Peyer's patch (tissue), 4 donors: Measurements from ENCODE around the gene SPACA9. TPM values are rescaled to one million over a fixed set of nuclear protein-coding genes. Genes with fewer than 3 reads are reported as not detected.

Experiments used
- DNase-seq, 3 donors: peaks; one replicate each; pipeline ENCODE4 v3.0.0-alpha.2; 2017 to 2019
- H3K27ac ChIP-seq, 4 donors: fragments of 200-600 bp; sonication (generic); one replicate each; pipeline ENCODE4 v1.5.1; 2016 to 2019
- H3K27me3 ChIP-seq, 2 donors: fragments of 200-600 bp; sonication (generic); one replicate each; pipeline ENCODE4 v1.5.1; 2019
- H3K36me3 ChIP-seq, 3 donors: fragments of 200-600 bp; sonication (generic); one replicate each; pipeline ENCODE4 v1.5.1; 2016 to 2019
- H3K4me1 ChIP-seq, 4 donors: fragments of 200-600 bp; sonication (generic); one replicate each; pipeline ENCODE4 v1.5.1; 2016 to 2019
- H3K4me3 ChIP-seq, 4 donors: fragments of 200-600 bp; sonication (generic); 1 replicate in 3 of 4; 2 replicates in 1 of 4; pipeline ENCODE4 v1.5.1; 2016 to 2019; ENCODE audit warnings: mild to moderate bottlenecking in 1 of 4
- H3K9me3 ChIP-seq, 4 donors: fragments of 200-600 bp; sonication (generic); one replicate each; pipeline ENCODE4 v1.5.1; 2016 to 2019; ENCODE audit warnings: mild to moderate bottlenecking in 1 of 4
- CTCF ChIP-seq, 6 experiments: fragments of 450-650 bp in 4 of 6; fragments of 200-600 bp in 2 of 6; sonication (generic) in 1 of 6; IDR thresholded peaks; one replicate each; pipeline ENCODE4 v1.5.1; 2017 to 2019; ENCODE audit warnings: antibody characterized with exemption in 6 of 6, mild to moderate bottlenecking in 3 of 6, moderate library complexity in 1 of 6
- POLR2A ChIP-seq, 2 donors: fragments of 450-650 bp; IDR thresholded peaks; one replicate each; pipeline ENCODE4 v1.5.1; 2017; ENCODE audit warnings: antibody characterized with exemption in 2 of 2, mild to moderate bottlenecking in 2 of 2, moderate library complexity in 2 of 2
- total RNA-seq, 4 donors: library from RNA; depleted of rRNA; stranded (reverse); fragments of >200 nt; gene quantifications; one replicate each; pipeline ENCODE4 v1.1.0, GENCODE V29; 2016

Gene SPACA9
- total RNA-seq, 4 donors from 2014 or later = 0.53 to 1.8 (median 1.2) TPM; not detected in 1

DNA sequence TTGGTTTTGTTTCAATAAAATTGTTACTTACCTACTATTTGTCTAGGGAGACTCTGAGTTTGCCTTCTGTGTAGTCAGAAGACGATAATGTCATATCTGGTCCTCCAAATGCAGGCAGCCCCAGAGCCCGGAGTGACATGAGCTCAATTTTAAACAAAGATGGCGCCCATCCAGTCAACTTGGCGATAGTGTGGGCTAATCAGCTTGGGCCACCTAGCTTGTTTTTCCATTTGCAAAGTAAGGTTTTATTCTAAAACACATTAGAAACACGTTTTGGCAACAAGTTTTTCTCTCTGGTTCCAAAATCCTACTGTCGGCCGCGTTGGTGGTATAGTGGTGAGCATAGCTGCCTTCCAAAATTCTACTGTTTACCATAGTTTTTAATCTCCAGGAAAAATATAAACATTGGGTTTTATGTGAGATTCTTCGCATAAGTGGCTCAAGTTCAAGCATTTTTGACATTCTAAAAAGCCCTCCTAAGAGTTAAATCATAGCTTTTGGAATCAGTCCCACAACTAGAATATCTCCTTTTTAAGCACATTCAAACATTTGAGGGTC lies 52.6 kb downstream of the SPACA9 start:
- Histone ChIP-seq H3K4me1 (no peaks in the 10 kb centered on the region), H3K27me3 (no peaks in the 10 kb centered on the region), H3K4me3 (no peak overlapping the region), H3K36me3 (peaks cover 0 to 39% (median 0%) of the 10 kb centered on the region in 3 donors), H3K9me3 (no peaks in the 10 kb centered on the region), H3K27ac (no peak overlapping the region)
- no peak for DNase-seq
- no peak for TF ChIP-seq POLR2A (IDR thresholded peaks at IDR 0.05)
- no peak for TF ChIP-seq CTCF (IDR thresholded peaks at IDR 0.05)

GRCh38 chr9:132935026-132935425 lies 56.3 kb downstream of the SPACA9 start:
- peaks cover 0 to 11% (median 0%) of the 10 kb centered on the region in 3 donors for H3K36me3 ChIP-seq
- no peak for DNase-seq
- H3K4me3 ChIP-seq = no peak overlapping the region
- no peak for TF ChIP-seq POLR2A (IDR thresholded peaks at IDR 0.05)
- no peak for TF ChIP-seq CTCF (IDR thresholded peaks at IDR 0.05)
- no peaks in the 10 kb centered on the region for H3K4me1 ChIP-seq
- no peaks in the 10 kb centered on the region for H3K9me3 ChIP-seq
- no peaks in the 10 kb centered on the region for H3K27me3 ChIP-seq
- no peak overlapping the region for H3K27ac ChIP-seq

DNA sequence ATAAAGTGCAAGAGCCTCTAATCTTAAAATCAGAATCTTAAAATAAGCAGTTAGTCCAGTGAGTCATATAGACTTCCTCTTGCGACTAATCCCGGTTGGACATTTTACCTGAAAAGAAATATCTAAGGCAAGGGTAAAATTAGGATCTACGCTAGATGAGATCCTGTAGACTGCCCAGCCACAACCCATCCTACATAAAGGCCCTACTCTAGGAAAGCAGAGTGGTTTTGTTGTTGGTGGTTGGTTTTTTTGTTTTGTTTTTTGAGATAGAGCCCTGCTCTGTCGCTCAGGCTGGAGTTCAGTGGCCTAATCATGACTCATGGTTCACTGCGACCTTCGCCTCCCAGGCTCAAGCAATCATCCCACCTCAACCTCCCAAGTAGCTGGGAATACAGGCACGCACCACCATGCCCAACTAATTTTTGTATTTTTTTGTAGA lies 58.8 kb downstream of the SPACA9 start:
- no peak for DNase-seq
- Histone ChIP-seq H3K27ac (no peak overlapping the region), H3K36me3 (peaks cover 0 to 11% (median 0%) of the 10 kb centered on the region in 3 donors), H3K4me1 (peaks cover 0 to 8% (median 0%) of the 10 kb centered on the region in 4 donors), H3K4me3 (no peak overlapping the region), H3K9me3 (no peaks in the 10 kb centered on the region), H3K27me3 (no peaks in the 10 kb centered on the region)
- no peak for TF ChIP-seq CTCF (IDR thresholded peaks at IDR 0.05)
- TF ChIP-seq POLR2A (IDR thresholded peaks at IDR 0.05) = no peak

GRCh38 chr9:132939169-132939568 lies 60.5 kb downstream of the SPACA9 start:
- Histone ChIP-seq H3K27me3 (no peaks in the 10 kb centered on the region), H3K4me1 (peaks cover 0 to 22% (median 0%) of the 10 kb centered on the region in 4 donors), H3K4me3 (no peak overlapping the region), H3K27ac (no peak overlapping the region), H3K36me3 (peaks cover 0 to 5% (median 0%) of the 10 kb centered on the region in 3 donors), H3K9me3 (no peaks in the 10 kb centered on the region)
- no peak for TF ChIP-seq CTCF (IDR thresholded peaks at IDR 0.05)
- no peak for TF ChIP-seq POLR2A (IDR thresholded peaks at IDR 0.05)
- no peak for DNase-seq

Other genes with a start within 250 kb of the SPACA9 start
- 10 to 100 TPM in 1 of 4 donors, 1 to 10 TPM in 3; 4.9 to 14.0 (median 9.0) TPM for gene DDX31, start 208.9 kb upstream of the SPACA9 start, total RNA-seq
- gene GTF3C4, start 208.4 kb upstream of the SPACA9 start, total RNA-seq = 1 to 10 TPM; 5.6 to 8.3 (median 7.4) TPM
- not detected for gene AK8, start 614 bp upstream of the SPACA9 start, total RNA-seq
- 100 to 1,000 TPM in 1 of 4 donors, 10 to 100 TPM in 3; 38.4 to 155 (median 81.6) TPM for gene TSC1, start 65.7 kb downstream of the SPACA9 start, total RNA-seq
- gene GFI1B, start 99.8 kb downstream of the SPACA9 start, total RNA-seq = 1 to 10 TPM in 2 of 4 donors, under 1 TPM in 1, not detected in 1; 0.88 to 2.7 (median 2.4) TPM
- gene GTF3C5, start 152.1 kb downstream of the SPACA9 start, total RNA-seq = 100 to 1,000 TPM in 1 of 4 donors, 10 to 100 TPM in 3; 63.7 to 103 (median 73.5) TPM
- gene CEL, start 183.1 kb downstream of the SPACA9 start, total RNA-seq = 1 to 10 TPM; 1.6 to 9.1 (median 5.8) TPM
- 100 to 1,000 TPM in 2 of 4 donors, 10 to 100 TPM in 2; 53.1 to 237 (median 139) TPM for gene RALGDS, start 242.3 kb downstream of the SPACA9 start, total RNA-seq